Activated CD8-positive, alpha-beta T cell treated with anti-CD3 and anti-CD28 coated beads for 36 hours (primary cell): ENCODE results near the gene SCT. TPM values are rescaled to one million over a fixed set of nuclear protein-coding genes. Genes with fewer than 3 reads are reported as not detected.

Source experiments
- ATAC-seq: fragments of 200-7000 bp; cut with Tn5 transposase; one replicate; pipeline ENCODE4 v1.10.0; 2021; ENCODE audit warnings: mild to moderate bottlenecking, moderate library complexity
- CTCF ChIA-PET: fragments of 350-600 bp; sonication (Branson Sonifier 250); formaldehyde crosslinking; loops from one replicate; lab custom pipeline; 2021; ENCODE audit warnings: antibody characterized with exemption; lab: Charles Lee
- POLR2A ChIA-PET: fragments of 350-600 bp; sonication (Branson Sonifier 250); formaldehyde crosslinking; loops from one replicate; lab custom pipeline; 2021; ENCODE audit warnings: antibody characterized with exemption; lab: Charles Lee
- DNase-seq: peaks from one replicate; pipeline ENCODE4 v3.0.0-alpha.2; 2020
- H3K27ac Mint-ChIP-seq: one replicate; pipeline ENCODE4 v1.8.0; 2021; ENCODE audit warnings: mild to moderate bottlenecking, mixed read lengths
- H3K27me3 Mint-ChIP-seq: one replicate; pipeline ENCODE4 v1.8.0; 2021; ENCODE audit warnings: mixed read lengths
- H3K36me3 Mint-ChIP-seq: one replicate; pipeline ENCODE4 v1.8.0; 2021; ENCODE audit warnings: low read depth, mixed read lengths
- H3K4me1 Mint-ChIP-seq: one replicate; pipeline ENCODE4 v1.8.0; 2021; ENCODE audit warnings: low read depth, mixed read lengths
- H3K4me3 Mint-ChIP-seq: one replicate; pipeline ENCODE4 v1.8.0; 2021; ENCODE audit warnings: mild to moderate bottlenecking, moderate library complexity, mixed read lengths
- H3K9me3 Mint-ChIP-seq: one replicate; pipeline ENCODE4 v1.8.0; 2021; ENCODE audit warnings: mixed read lengths
- CTCF ChIP-seq: fragments of 200-600 bp; IDR thresholded peaks from one replicate; pipeline ENCODE4 v1.8.0; 2022; ENCODE audit warnings: antibody characterized with exemption, mild to moderate bottlenecking
- intact Hi-C: fragments of 100-400 bp; cut with micrococcal nuclease; formaldehyde crosslinking; loops from one replicate; pipeline ENCODE4 v1.10.0; 2022
- total RNA-seq, 2 experiments: library from RNA; stranded (reverse); gene quantifications; one replicate each; pipeline ENCODE4 v1.2.3, GENCODE V29; 2021

SCT gene
- total RNA-seq, 2 experiments from 2014 or later = not detected

- H3K27me3 Mint-ChIP-seq = no peaks in the 10 kb centered on the region
- ATAC-seq (no peak), DNase-seq (no peak)
- ChIA-PET CTCF (no interaction called here), POLR2A (no interaction called here)
- TF ChIP-seq CTCF = no peak
- H3K4me1 Mint-ChIP-seq = peaks cover 9% of the 10 kb centered on the region
- H3K9me3 Mint-ChIP-seq = no peaks in the 10 kb centered on the region
- intact Hi-C loops = no loop called here
- H3K36me3 Mint-ChIP-seq = peaks cover 6% of the 10 kb centered on the region
- no peak overlapping the region for H3K27ac Mint-ChIP-seq
- H3K4me3 Mint-ChIP-seq = no peak overlapping the region
Measured at GRCh38 chr11:618856-619627, 7.9 kb downstream of the SCT start.

GRCh38 chr11:617912-618682 is 8.9 kb downstream of the SCT start:
- ChIA-PET CTCF (no interaction called here), POLR2A (no interaction called here)
- DNase-seq (no peak), ATAC-seq (no peak)
- intact Hi-C loops = no loop called here
- Mint-ChIP-seq H3K4me1 (peaks cover 11% of the 10 kb centered on the region), H3K36me3 (peaks cover 6% of the 10 kb centered on the region), H3K27me3 (no peaks in the 10 kb centered on the region), H3K27ac (no peak overlapping the region), H3K9me3 (no peaks in the 10 kb centered on the region), H3K4me3 (no peak overlapping the region)
- TF ChIP-seq CTCF = no peak

GRCh38 chr11:617199-617911 is 9.6 kb downstream of the SCT start:
- no peaks in the 10 kb centered on the region for H3K27me3 Mint-ChIP-seq
- intact Hi-C loops = no loop called here
- peaks cover 11% of the 10 kb centered on the region for H3K4me1 Mint-ChIP-seq
- POLR2A ChIA-PET = no interaction called here
- no peak overlapping the region for H3K27ac Mint-ChIP-seq
- H3K4me3 Mint-ChIP-seq = no peak overlapping the region
- DNase-seq (no peak), ATAC-seq (no peak)
- no peak for TF ChIP-seq CTCF
- H3K36me3 Mint-ChIP-seq = peaks cover 6% of the 10 kb centered on the region
- CTCF ChIA-PET = no interaction called here
- H3K9me3 Mint-ChIP-seq = no peaks in the 10 kb centered on the region

GRCh38 chr11:616320-617198 is 10.4 kb downstream of the SCT start:
- H3K9me3 Mint-ChIP-seq = no peaks in the 10 kb centered on the region
- peak overlapping the region; percentile 84 for H3K4me3 Mint-ChIP-seq
- intact Hi-C loops = no loop called here
- peaks cover 11% of the 10 kb centered on the region for H3K4me1 Mint-ChIP-seq
- TF ChIP-seq CTCF = no peak
- ATAC-seq = no peak
- H3K36me3 Mint-ChIP-seq = peaks cover 4% of the 10 kb centered on the region
- H3K27ac Mint-ChIP-seq = peak overlapping the region; percentile 90
- H3K27me3 Mint-ChIP-seq = no peaks in the 10 kb centered on the region
- no peak for DNase-seq
- POLR2A ChIA-PET = interaction anchor here (0.8 to 1.5 kb wide), 3 partner anchors 11 to 53 kb away, joined by 3 to 6 read pairs (median 4); partner anchors contain the start of gene SCT
- CTCF ChIA-PET = no interaction called here
